OCI-LY1 (cell line): ENCODE results near the gene UBC.

Experiments
- CTCF ChIP-seq: fragments of 200-600 bp; sonication (generic), shearing (Covaris generic); IDR thresholded peaks from 2 replicates; pipeline ENCODE4 v1.5.1; 2017; ENCODE audit warnings: mild to moderate bottlenecking, antibody characterized with exemption, low read length, moderate library complexity, mixed read lengths
- EZH2 ChIP-seq: fragments of 200-600 bp; sonication (generic), shearing (Covaris generic); IDR thresholded peaks from 2 replicates; pipeline ENCODE4 v1.8.0; 2017; ENCODE audit warnings: borderline replicate concordance, mixed run types, mild to moderate bottlenecking, antibody characterized with exemption, low read length, moderate library complexity, mixed read lengths

GRCh38 chr12:124888260-124888659 lies 26.2 kb downstream of the UBC start:
- no peak for TF ChIP-seq CTCF
- no peak for TF ChIP-seq EZH2
